Neural cell (in vitro differentiated cells): ENCODE results near the gene GNB1. TPM values are rescaled to one million over a fixed set of nuclear protein-coding genes. Genes with fewer than 3 reads are reported as not detected.

Source experiments
- H2AFZ ChIP-seq: fragments of 200-600, 300-800 bp; sonication (generic), shearing (Covaris generic); 2 replicates; pipeline ENCODE4 v1.6.0; 2014; ENCODE audit warnings: low read depth, mild to moderate bottlenecking, antibody characterized with exemption, low read length, moderate library complexity
- H3F3A ChIP-seq: fragments of 200-600 bp; shearing (Covaris generic); 2 replicates; pipeline ENCODE4 v1.6.1; 2016; ENCODE audit warnings: mild to moderate bottlenecking, moderate library complexity, mixed read lengths, antibody characterized with exemption, low read length; ENCODE audit not compliant: insufficient read depth, poor library complexity, severe bottlenecking
- H3K27ac ChIP-seq: fragments of 200-600, 300-800 bp; sonication (generic), shearing (Covaris generic); 2 replicates; pipeline ENCODE4 v1.5.1; 2014; ENCODE audit warnings: mild to moderate bottlenecking, low read length, moderate library complexity
- H3K27me3 ChIP-seq: fragments of 300-800, 200-600 bp; sonication (generic), shearing (Covaris generic); 2 replicates; pipeline ENCODE4 v1.6.0; 2014; ENCODE audit warnings: mild to moderate bottlenecking, low read depth, low read length, moderate library complexity; ENCODE audit not compliant: insufficient read depth
- H3K36me3 ChIP-seq: fragments of 300-800, 200-600 bp; sonication (generic), shearing (Covaris generic); 2 replicates; pipeline ENCODE4 v1.5.1; 2014; ENCODE audit warnings: mild to moderate bottlenecking, antibody characterized with exemption, low read length, moderate library complexity; ENCODE audit not compliant: insufficient read depth
- H3K4me2 ChIP-seq: fragments of 300-800, 200-600 bp; sonication (generic), shearing (Covaris generic); 2 replicates; pipeline ENCODE4 v1.6.0; 2014; ENCODE audit warnings: mild to moderate bottlenecking, low read length
- H3K4me3 ChIP-seq: fragments of 300-800, 200-600 bp; sonication (generic), shearing (Covaris generic); 2 replicates; pipeline ENCODE4 v1.5.1; 2014; ENCODE audit warnings: mild to moderate bottlenecking, low read length, moderate library complexity
- H3K79me2 ChIP-seq: fragments of 200-600 bp; shearing (Covaris generic); replicated peaks from 2 replicates; pipeline ENCODE4 v1.6.0; 2014; ENCODE audit warnings: mild to moderate bottlenecking, low read length, moderate library complexity; ENCODE audit not compliant: insufficient read depth
- H3K9ac ChIP-seq: fragments of 300-800, 200-600 bp; sonication (generic), shearing (Covaris generic); 2 replicates; pipeline ENCODE4 v1.6.1; 2016; ENCODE audit warnings: mild to moderate bottlenecking, low read length, mixed read lengths
- H3K9me2 ChIP-seq: fragments of 200-600 bp; shearing (Covaris generic); 2 replicates; pipeline ENCODE4 v1.6.1; 2016; ENCODE audit warnings: mild to moderate bottlenecking, low read length, mixed read lengths; ENCODE audit not compliant: insufficient read depth
- H3K9me3 ChIP-seq: fragments of 200-600, 300-800 bp; sonication (generic), shearing (Covaris generic); 2 replicates; pipeline ENCODE4 v1.6.1; 2016; ENCODE audit warnings: mild to moderate bottlenecking, mixed run types, low read length, moderate library complexity, mixed read lengths
- H4K20me1 ChIP-seq: fragments of 200-600 bp; shearing (Covaris generic); 2 replicates; pipeline ENCODE4 v1.6.1; 2016; ENCODE audit warnings: mild to moderate bottlenecking, mixed run types; ENCODE audit not compliant: insufficient read depth
- CTCF ChIP-seq: fragments of 450-650 bp; IDR thresholded peaks from 2 replicates; pipeline ENCODE4 v1.5.1; 2014; ENCODE audit warnings: antibody characterized with exemption, mild to moderate bottlenecking, moderate library complexity; ENCODE audit not compliant: poor library complexity, severe bottlenecking
- EP300 ChIP-seq: fragments of 450-650 bp; conservative IDR thresholded peaks from 2 replicates; pipeline ENCODE4 v1.6.1; 2014; ENCODE audit warnings: antibody characterized with exemption, mild to moderate bottlenecking, moderate library complexity; ENCODE audit not compliant: poor library complexity, severe bottlenecking
- EZH2 ChIP-seq: fragments of 200-600, 300-800 bp; shearing (Covaris generic), sonication (generic); IDR thresholded peaks from 2 replicates; pipeline ENCODE4 v1.6.1; 2014; ENCODE audit warnings: antibody characterized with exemption, low read length, borderline replicate concordance, mild to moderate bottlenecking; ENCODE audit not compliant: insufficient read depth, poor library complexity, severe bottlenecking
- MXI1 ChIP-seq: fragments of 450-650 bp; conservative IDR thresholded peaks from 2 replicates; pipeline ENCODE4 v1.6.1; 2014; ENCODE audit warnings: antibody characterized with exemption, mild to moderate bottlenecking; ENCODE audit not compliant: poor library complexity, severe bottlenecking
- POLR2AphosphoS5 ChIP-seq: IDR thresholded peaks from 2 replicates; pipeline ENCODE4 v1.6.1; 2012
- RAD21 ChIP-seq: fragments of 450-650 bp; conservative IDR thresholded peaks from 2 replicates; pipeline ENCODE4 v1.6.1; 2014; ENCODE audit warnings: antibody characterized with exemption, mild to moderate bottlenecking, moderate library complexity
- REST ChIP-seq: IDR thresholded peaks from 2 replicates; pipeline ENCODE4 v1.6.1; 2012; ENCODE audit warnings: borderline replicate concordance
- SMC3 ChIP-seq: fragments of 450-650 bp; conservative IDR thresholded peaks from 2 replicates; pipeline ENCODE4 v1.6.1; 2014; ENCODE audit warnings: antibody characterized with exemption, mild to moderate bottlenecking, moderate library complexity; ENCODE audit not compliant: poor library complexity
- TAF1 ChIP-seq: IDR thresholded peaks from 2 replicates; pipeline ENCODE4 v1.6.1; 2012; ENCODE audit warnings: low read depth
- polyA plus RNA-seq: library from polyadenylated mRNA; depleted of rRNA; stranded (reverse); fragments of >200 nt; gene quantifications from 2 replicates; pipeline ENCODE4 v1.2.3, GENCODE V29; 2014

Gene GNB1
- polyA plus RNA-seq, 1 donor from 2014 or later = 325 TPM

- Histone ChIP-seq H3K27me3 (no peaks in the 10 kb centered on the region), H3K79me2 (no peaks in the 10 kb centered on the region), H3K4me2 (no peak overlapping the region), H3K9me3 (no peaks in the 10 kb centered on the region), H3K4me3 (no peak overlapping the region), H2AFZ (no peak overlapping the region), H3K9me2 (no peaks in the 10 kb centered on the region), H4K20me1 (no peaks in the 10 kb centered on the region), H3K9ac (no peak overlapping the region), H3K36me3 (no peaks in the 10 kb centered on the region), H3K27ac (no peak overlapping the region), H3F3A (no peaks in the 10 kb centered on the region)
- no peak for TF ChIP-seq EP300
- TF ChIP-seq CTCF = no peak
- no peak for TF ChIP-seq TAF1
- no peak for TF ChIP-seq MXI1
- TF ChIP-seq REST = no peak
- no peak for TF ChIP-seq RAD21
- TF ChIP-seq SMC3 = no peak
Measured at GRCh38 chr1:1758059-1758621, 132.7 kb downstream of the GNB1 start.

GRCh38 chr1:1757422-1758058 is 133.3 kb downstream of the GNB1 start:
- Histone ChIP-seq H3K79me2 (no peaks in the 10 kb centered on the region), H4K20me1 (no peaks in the 10 kb centered on the region), H3K9me2 (no peaks in the 10 kb centered on the region), H3K27me3 (no peaks in the 10 kb centered on the region), H3K4me3 (no peak overlapping the region), H3K36me3 (no peaks in the 10 kb centered on the region), H3K9ac (no peak overlapping the region), H3F3A (no peaks in the 10 kb centered on the region), H3K4me2 (no peak overlapping the region), H3K9me3 (no peaks in the 10 kb centered on the region), H2AFZ (no peak overlapping the region), H3K27ac (no peak overlapping the region)
- TF ChIP-seq RAD21 (no peak), EZH2 (no peak), MXI1 (no peak), SMC3 (no peak), EP300 (no peak), REST (no peak), POLR2AphosphoS5 (no peak), TAF1 (no peak), CTCF (no peak)
